Type B pancreatic cell (in vitro differentiated cells): Measurements from ENCODE around the gene KRT222. TPM values are rescaled to one million over a fixed set of nuclear protein-coding genes. Genes with fewer than 3 reads are reported as not detected.

Source experiments
- DNase-seq: peaks from one replicate; pipeline ENCODE4 v3.0.0; 2021; ENCODE audit warnings: mixed read lengths; ENCODE audit not compliant: unreplicated experiment; ENCODE audit errors: extremely low spot score
- H3K27ac Mint-ChIP-seq: 2 replicates; pipeline ENCODE4 v1.8.0; 2021; ENCODE audit warnings: mild to moderate bottlenecking, mixed read lengths
- H3K27me3 Mint-ChIP-seq: 2 replicates; pipeline ENCODE4 v1.8.0; 2021; ENCODE audit warnings: mixed read lengths
- H3K36me3 Mint-ChIP-seq: 2 replicates; pipeline ENCODE4 v1.8.0; 2021; ENCODE audit warnings: mixed read lengths
- H3K4me1 Mint-ChIP-seq: one replicate; pipeline ENCODE4 v1.8.0; 2021; ENCODE audit warnings: mixed read lengths; ENCODE audit not compliant: unreplicated experiment
- H3K4me3 Mint-ChIP-seq: 2 replicates; pipeline ENCODE4 v1.8.0; 2021; ENCODE audit warnings: mild to moderate bottlenecking, mixed read lengths
- H3K9me3 Mint-ChIP-seq: 2 replicates; pipeline ENCODE4 v1.8.0; 2021; ENCODE audit warnings: mixed read lengths
- CTCF ChIP-seq: fragments of 200-600 bp; sonication (generic); conservative IDR thresholded peaks from 2 replicates; pipeline ENCODE4 v1.5.0; 2021; ENCODE audit warnings: antibody characterized with exemption, mild to moderate bottlenecking
- total RNA-seq: library from RNA; stranded (reverse); gene quantifications from 2 replicates; pipeline ENCODE4 v1.2.1, GENCODE V29; 2021; ENCODE audit warnings: low replicate concordance

KRT222 gene
- total RNA-seq, 1 donor from 2014 or later: 0.34 TPM

DNA sequence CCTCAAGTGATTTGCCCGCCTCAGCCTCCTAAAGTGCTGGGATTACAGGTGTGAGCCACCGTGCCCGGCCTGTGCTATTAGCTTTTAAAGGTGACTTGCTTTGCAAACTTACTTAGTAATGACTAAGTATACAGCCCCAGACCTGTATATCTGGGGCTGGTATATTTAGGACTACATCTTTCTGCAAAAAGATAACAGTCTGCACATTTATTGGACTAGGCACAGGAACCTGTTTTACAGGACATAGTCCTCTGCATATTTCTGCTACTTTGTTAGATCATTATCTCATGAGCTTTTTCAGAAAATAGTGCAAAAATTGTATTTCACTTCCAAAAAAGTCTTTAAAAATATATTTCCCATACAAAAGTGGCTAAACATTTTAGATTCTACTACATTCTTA lies 37.3 kb upstream of the KRT222 start:
- Mint-ChIP-seq H3K9me3 (peaks cover under 1% of the 10 kb centered on the region), H3K27me3 (no peaks in the 10 kb centered on the region), H3K27ac (no peak overlapping the region), H3K36me3 (no peaks in the 10 kb centered on the region), H3K4me3 (no peak overlapping the region), H3K4me1 (peaks cover 10% of the 10 kb centered on the region)
- DNase-seq: no peak
- no peak for TF ChIP-seq CTCF

- Mint-ChIP-seq H3K4me1 (peaks cover 21% of the 10 kb centered on the region), H3K27ac (no peak overlapping the region), H3K27me3 (no peaks in the 10 kb centered on the region), H3K36me3 (no peaks in the 10 kb centered on the region), H3K4me3 (no peak overlapping the region), H3K9me3 (no peaks in the 10 kb centered on the region)
- TF ChIP-seq CTCF: no peak
- no peak for DNase-seq
Measured at GRCh38 chr17:40699853-40700252, 34.9 kb upstream of the KRT222 start.

GRCh38 chr17:40699371-40699770 lies 34.4 kb upstream of the KRT222 start:
- no peak for TF ChIP-seq CTCF
- no peak overlapping the region for H3K4me3 Mint-ChIP-seq
- peaks cover 4% of the 10 kb centered on the region for H3K9me3 Mint-ChIP-seq
- no peak for DNase-seq
- H3K4me1 Mint-ChIP-seq: peaks cover 26% of the 10 kb centered on the region
- H3K27me3 Mint-ChIP-seq: peaks cover 3% of the 10 kb centered on the region
- H3K27ac Mint-ChIP-seq: peak overlapping the region; percentile 59
- no peaks in the 10 kb centered on the region for H3K36me3 Mint-ChIP-seq

DNA sequence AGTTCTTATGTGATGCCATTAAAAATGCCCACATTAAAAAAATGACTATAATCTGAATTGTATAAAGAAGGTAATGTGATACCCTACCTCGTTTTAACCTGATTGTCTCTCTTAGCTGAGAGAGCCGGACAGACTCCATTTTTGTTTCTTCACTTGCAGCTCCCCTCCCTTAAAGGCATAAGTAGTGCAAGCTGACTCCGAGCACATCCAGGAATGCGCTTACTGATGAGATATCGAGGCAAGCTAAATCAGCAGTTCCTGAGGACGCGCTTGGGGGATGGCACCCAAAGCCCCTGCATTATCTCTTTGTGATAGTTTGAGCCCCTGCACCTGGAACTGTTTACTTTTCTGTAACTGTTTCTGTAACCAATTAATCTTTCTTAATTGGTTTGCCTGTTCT lies 32.3 kb upstream of the KRT222 start:
- no peak overlapping the region for H3K4me3 Mint-ChIP-seq
- peaks cover 5% of the 10 kb centered on the region for H3K9me3 Mint-ChIP-seq
- H3K4me1 Mint-ChIP-seq: peaks cover 28% of the 10 kb centered on the region
- TF ChIP-seq CTCF: no peak
- H3K36me3 Mint-ChIP-seq: no peaks in the 10 kb centered on the region
- peak overlapping the region; percentile 44 for H3K27ac Mint-ChIP-seq
- H3K27me3 Mint-ChIP-seq: peaks cover 3% of the 10 kb centered on the region
- no peak for DNase-seq

DNA sequence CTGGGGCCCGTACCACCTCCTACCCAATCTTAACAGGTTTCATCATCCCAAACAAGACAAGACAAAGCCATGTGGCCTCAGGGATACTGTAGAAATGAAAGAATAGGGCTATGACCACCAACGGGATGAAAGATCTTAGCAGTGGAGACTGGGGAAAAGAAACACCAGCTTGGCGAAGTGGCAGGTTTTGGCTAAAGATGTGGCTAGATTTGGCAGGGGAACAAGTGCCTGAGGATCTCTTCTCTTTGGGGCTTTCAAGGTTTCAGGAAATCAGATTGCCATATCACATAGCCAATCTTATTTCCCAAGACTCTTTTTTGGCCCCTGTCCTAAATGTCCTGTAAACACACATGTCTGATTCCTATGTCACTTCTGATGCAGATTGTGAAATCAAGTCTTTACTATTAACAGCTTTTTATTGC lies 31.7 kb upstream of the KRT222 start:
- Mint-ChIP-seq H3K9me3 (peaks cover 5% of the 10 kb centered on the region), H3K4me1 (peaks cover 28% of the 10 kb centered on the region), H3K27me3 (peaks cover 3% of the 10 kb centered on the region), H3K4me3 (no peak overlapping the region), H3K27ac (no peak overlapping the region), H3K36me3 (no peaks in the 10 kb centered on the region)
- TF ChIP-seq CTCF: no peak
- DNase-seq: no peak

GRCh38 chr17:40695874-40696472 lies 31.0 kb upstream of the KRT222 start:
- Mint-ChIP-seq H3K27ac (peak overlapping the region; percentile 40), H3K4me3 (no peak overlapping the region), H3K4me1 (peaks cover 28% of the 10 kb centered on the region), H3K27me3 (peaks cover 3% of the 10 kb centered on the region), H3K36me3 (no peaks in the 10 kb centered on the region), H3K9me3 (peaks cover 5% of the 10 kb centered on the region)
- no peak for TF ChIP-seq CTCF
- no peak for DNase-seq
